ENCODE results near the gene HAPLN2.
A peak's percentile ranks its signal among the peaks of the same experiment; 100 is the strongest.
"Not testable (repeated sequence)": the region's sequence is repeated elsewhere in the genome, so short reads cannot be mapped to it uniquely, and the experiment has no call there.

Gene HAPLN2

GRCh38 chr1:156592158-156592909 is 26.9 kb upstream of the HAPLN2 start:
- no peak for DNase-seq (ENCODE audit: low read depth in 3 of 3)

GRCh38 chr1:156592910-156593660 is 26.1 kb upstream of the HAPLN2 start:
- no peak for DNase-seq (ENCODE audit: low read depth in 3 of 3)

GRCh38 chr1:156593661-156593989 is 25.6 kb upstream of the HAPLN2 start:
- DNase-seq (ENCODE audit: low read depth in 3 of 3): no peak

- DNase-seq (ENCODE audit: low read depth in 3 of 3): no peak
Measured at GRCh38 chr1:156594190-156594589, 25.0 kb upstream of the HAPLN2 start.

- no peak for DNase-seq (ENCODE audit: low read depth in 3 of 3)
Measured at GRCh38 chr1:156595016-156595415, 24.2 kb upstream of the HAPLN2 start.

GRCh38 chr1:156596426-156596825 is 22.8 kb upstream of the HAPLN2 start:
- DNase-seq (ENCODE audit: low read depth in 3 of 3): no peak

- DNase-seq (ENCODE audit: low read depth in 3 of 3): no peak
Measured at GRCh38 chr1:156598125-156598524, 21.1 kb upstream of the HAPLN2 start.

- no peak for DNase-seq (ENCODE audit: low read depth in 3 of 3)
Measured at GRCh38 chr1:156598731-156599432, 20.3 kb upstream of the HAPLN2 start.

GRCh38 chr1:156599811-156600210 is 19.4 kb upstream of the HAPLN2 start:
- DNase-seq (ENCODE audit: low read depth in 3 of 3): no peak

- DNase-seq (ENCODE audit: low read depth in 3 of 3): no peak
Measured at GRCh38 chr1:156600733-156601121, 18.5 kb upstream of the HAPLN2 start.

- DNase-seq (ENCODE audit: low read depth in 3 of 3): peak; percentile 63 to 76 (median 66)
Measured at GRCh38 chr1:156601122-156601830, 17.9 kb upstream of the HAPLN2 start, which contains the start of gene GPATCH4. Gene GPATCH4, minus strand, starts transcription at chr1:156601479.

GRCh38 chr1:156601892-156602291 is 17.3 kb upstream of the HAPLN2 start:
- no peak for DNase-seq (ENCODE audit: low read depth in 3 of 3)

GRCh38 chr1:156602557-156602993 is 16.6 kb upstream of the HAPLN2 start:
- no peak for DNase-seq (ENCODE audit: low read depth in 3 of 3)

- DNase-seq (ENCODE audit: low read depth in 3 of 3): not testable (repeated sequence)
Measured at GRCh38 chr1:156607344-156607743, 11.9 kb upstream of the HAPLN2 start.

- DNase-seq (ENCODE audit: low read depth in 3 of 3): peak in 2 of 3 experiments; percentile 39 to 43
Measured at GRCh38 chr1:156608036-156608674, 11.1 kb upstream of the HAPLN2 start.

- DNase-seq (ENCODE audit: low read depth in 3 of 3): peak in 2 of 3 experiments; percentile 45 to 50
Measured at GRCh38 chr1:156608981-156609380, 10.2 kb upstream of the HAPLN2 start.

- not testable (repeated sequence) for DNase-seq (ENCODE audit: low read depth in 3 of 3)
Measured at GRCh38 chr1:156610072-156610471, 9.1 kb upstream of the HAPLN2 start.

- no peak for DNase-seq (ENCODE audit: low read depth in 3 of 3)
Measured at GRCh38 chr1:156612666-156613065, 6.5 kb upstream of the HAPLN2 start.

GRCh38 chr1:156615946-156616345 is 3.3 kb upstream of the HAPLN2 start:
- no peak for DNase-seq (ENCODE audit: low read depth in 3 of 3)

GRCh38 chr1:156616463-156616862 is 2.8 kb upstream of the HAPLN2 start:
- DNase-seq (ENCODE audit: low read depth in 3 of 3): no peak

GRCh38 chr1:156619582-156619955 is 354 bp downstream of the HAPLN2 start:
- no peak for DNase-seq (ENCODE audit: low read depth in 3 of 3)

Data from stimulated activated CD4-positive, alpha-beta T cell treated with anti-CD3 and anti-CD28 coated beads, TNF-alpha, amount 100 ng/mL, for 24 hours (primary cell).